NCI-H2081 (cell line): Measurements from ENCODE around the gene NKX2-1.
"Not testable (repeated sequence)": the region's sequence is repeated elsewhere in the genome, so short reads cannot be mapped to it uniquely, and the experiment has no call there.

Experiments
- DNase-seq, 2 experiments: peaks; one replicate each; lab custom pipeline; 2025; lab: John Stamatoyannopoulos, UW

The NKX2-1 gene

DNA sequence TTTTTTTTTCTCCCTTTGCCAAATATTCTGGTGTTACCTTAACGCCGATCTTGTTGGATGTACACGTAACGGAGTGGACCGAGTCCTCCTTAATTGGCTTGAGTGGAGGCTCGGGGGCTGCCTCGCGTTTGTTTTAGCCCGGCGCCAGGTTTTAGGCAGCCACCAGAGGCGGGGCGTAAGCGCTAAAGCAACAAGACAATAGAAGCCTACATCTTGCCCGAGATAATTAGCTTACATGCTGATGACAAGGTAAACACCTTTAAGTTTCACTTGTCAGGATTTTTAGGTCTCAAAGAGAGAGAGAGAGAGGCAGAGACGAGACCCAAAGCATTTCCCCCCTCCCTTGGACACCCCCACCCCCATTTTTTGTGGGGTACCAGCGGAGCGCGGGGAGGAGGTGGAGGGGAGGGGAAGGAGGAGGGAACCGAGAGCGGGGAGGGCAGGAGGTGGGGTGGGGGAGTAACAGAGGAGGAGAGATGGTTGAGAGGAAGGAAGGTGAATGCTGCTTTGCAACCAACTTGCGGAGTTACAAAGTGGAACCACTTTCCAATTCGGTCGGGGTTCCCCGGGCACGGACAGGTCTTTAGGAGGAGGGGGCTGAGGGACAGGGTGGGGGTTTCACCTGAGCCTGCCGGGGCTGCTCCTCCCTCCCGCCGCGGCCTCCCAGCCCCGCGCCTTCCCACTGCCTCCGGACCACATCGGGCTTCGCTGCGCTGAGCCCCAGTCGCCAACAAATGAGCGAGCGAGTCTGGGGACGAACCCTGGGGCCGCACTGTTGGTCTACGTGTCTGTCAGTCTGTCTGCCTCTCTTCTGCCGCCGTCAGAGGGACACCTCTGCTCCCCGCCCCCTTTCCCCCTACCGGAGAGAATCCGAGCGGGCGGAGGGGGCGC lies at the start of gene NKX2-1:
TSS of gene NKX2-1 (minus strand) at position 802 of the 891 bp plus-strand sequence. CDS start at position 699, 103 bp downstream.
- DNase-seq = peak; percentile 54 to 73

DNA sequence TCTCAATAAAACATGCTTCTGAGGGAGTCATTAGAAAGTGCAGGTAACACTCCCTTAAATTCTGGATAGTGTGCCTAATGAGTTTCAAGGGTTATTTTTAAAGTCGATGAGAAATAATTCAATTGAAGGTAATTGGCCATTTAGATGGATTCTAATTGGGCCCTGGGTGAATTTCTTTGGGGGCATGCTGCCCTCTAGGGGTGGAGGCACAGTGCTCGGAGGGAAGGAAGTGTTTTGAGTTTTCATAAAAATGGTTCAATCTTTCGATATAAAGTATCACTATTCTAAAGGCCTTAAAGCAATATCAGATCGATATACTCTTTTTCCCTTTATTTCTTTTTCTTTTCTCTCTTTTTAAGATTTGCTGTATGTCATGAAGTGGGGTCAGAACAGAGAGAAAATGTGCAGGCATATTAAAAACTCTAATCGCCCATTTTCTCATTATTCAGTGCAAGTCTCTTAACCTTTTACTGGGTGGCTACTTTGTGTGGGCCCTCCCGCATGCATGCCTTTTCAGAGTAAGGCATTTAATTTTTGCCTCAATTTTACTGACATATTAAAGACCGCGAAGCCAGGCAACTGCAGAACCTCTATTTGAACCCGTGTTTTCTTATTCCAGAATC lies 36.9 kb upstream of the NKX2-1 start:
- DNase-seq = peak; percentile 46 to 59

DNA sequence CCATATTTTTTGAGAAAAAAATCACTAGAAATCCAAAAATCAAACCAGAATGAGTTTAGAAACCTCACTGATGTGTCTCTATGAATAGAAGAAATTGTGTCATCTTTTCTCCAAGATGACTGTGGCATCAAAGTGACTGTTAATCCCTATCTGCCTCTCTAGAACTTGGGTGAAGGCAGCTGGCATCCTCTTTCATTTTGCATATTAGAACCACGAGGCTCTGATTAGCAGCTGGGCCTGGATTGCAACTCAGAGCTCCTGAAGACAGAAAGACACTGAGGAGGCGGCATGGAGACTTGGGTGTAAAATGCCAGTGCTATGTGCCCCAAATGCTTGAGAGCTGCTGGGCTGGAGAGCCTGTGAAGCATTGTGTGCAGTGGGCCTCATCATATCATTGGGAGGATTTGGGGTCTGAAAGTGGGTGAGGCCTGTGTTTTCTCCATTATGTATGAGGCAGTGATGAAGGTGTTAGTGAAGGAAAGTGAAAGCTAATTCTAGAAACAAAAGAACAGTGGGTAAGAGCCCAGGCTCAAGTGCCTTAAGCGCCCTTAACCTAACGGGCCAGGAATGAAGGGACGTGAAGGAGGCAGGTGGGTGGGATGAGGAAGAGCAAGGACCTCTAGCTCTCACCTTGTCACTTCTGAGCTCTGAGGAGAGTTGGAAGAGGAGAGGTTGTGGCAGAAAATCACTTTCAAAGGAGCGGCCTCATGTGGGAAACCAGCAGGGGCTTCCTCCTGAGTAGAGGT lies 36.1 kb upstream of the NKX2-1 start:
- DNase-seq = no peak

DNA sequence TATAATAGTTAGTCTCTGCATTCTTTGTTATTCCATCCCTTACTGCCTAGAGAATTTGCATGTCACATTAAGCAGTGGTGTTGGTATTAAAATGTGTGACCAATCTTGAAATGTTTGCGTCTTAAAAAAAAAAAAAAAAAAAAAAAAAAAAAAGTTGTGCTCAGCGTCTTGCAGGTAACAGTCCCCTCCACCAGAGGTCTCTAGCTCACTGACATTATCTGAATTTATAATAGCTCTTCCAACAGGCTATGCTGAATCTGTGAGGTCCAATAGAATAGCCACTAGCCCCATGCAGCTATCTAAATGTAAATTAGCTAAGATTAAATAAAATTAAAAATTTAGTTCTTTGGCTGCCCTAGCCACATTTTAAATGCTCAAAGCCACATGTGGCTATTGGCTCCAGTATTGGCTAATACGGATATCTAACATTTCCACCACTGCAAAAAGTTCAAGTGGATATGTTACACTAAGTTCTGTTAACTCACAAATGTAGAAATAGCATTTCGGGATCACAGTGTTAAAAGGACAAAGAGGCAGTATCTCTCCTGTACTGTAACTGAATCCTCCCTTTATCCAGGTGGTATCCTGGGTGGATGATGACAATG lies 33.7 kb upstream of the NKX2-1 start:
- DNase-seq = peak; percentile 18 to 62

DNA sequence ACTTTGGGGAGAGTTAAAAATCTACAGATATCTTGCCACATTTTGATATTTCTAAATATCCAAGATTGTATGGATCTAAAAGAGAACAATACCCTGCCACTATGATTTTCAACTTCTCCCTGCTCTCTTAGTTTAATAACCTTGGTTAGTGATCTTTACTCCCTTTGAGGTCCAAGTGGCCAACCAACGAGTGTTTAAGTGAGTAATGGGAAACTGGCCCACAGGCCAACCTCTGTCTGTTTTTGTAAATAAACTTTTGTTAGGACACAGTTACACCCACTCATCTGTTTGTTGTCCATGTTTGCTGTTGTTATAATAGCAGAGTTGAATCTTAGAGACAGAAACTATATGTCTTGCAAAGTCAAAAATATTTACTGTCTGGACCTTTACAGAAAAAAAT lies 30.9 kb upstream of the NKX2-1 start:
- DNase-seq = no peak

DNA sequence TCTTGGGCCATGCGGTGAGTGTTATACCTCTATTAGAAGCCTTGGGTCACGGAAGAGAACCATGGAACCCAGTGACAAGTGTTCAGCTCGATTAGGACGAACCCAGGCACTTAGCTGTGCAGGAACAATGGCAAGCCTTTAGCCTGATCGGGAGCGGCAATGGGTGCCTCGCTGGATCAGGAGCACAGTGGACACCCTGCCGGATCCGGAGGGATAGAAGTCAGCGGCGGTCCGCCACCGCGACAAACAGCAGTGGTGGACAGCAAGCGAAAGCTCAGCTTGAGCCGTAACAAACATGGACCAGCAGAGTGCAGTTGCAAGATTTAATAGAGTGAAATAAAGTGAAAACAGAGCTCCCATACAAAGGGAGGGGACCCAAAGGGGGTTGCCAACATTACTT lies 24.2 kb upstream of the NKX2-1 start:
- not testable (repeated sequence) for DNase-seq

DNA sequence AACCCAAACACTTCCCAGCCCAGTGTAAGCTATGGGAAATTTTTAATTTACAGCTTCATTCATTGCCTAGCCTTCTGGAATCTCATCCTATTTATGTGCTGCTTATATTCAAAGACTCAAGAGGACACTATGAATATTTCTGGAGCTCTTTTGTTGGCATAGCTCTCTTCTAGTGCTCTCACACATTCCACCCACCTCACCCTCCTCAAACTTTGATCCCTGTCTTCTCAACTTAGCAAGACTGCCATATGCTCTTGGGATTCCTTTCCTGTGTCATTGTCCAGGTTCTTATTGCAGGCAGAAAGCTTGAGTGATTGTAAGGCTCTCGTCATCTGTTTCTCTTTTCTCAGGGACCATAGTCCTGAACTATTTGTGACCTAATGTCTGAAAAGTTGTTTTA lies 18.0 kb upstream of the NKX2-1 start:
- DNase-seq = no peak

DNA sequence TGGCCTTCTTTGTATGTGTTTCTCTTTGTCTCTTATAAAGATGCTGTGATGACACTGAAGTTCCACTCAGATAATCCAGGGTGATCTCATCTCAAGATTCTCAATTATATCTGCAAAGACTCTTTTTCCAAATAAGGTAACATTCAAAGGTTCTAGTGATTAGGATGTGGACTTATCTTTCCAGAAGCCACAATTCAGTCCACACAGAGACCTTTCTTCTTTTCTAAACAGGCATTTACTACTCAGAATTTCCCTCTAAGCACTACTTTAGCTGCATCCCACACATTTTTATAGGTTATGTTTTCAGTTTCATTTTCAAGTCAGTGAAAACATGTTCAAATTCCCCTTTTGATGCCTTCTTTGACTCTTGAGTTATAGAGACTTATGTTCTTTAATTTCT lies 9.0 kb upstream of the NKX2-1 start:
- no peak for DNase-seq

DNA sequence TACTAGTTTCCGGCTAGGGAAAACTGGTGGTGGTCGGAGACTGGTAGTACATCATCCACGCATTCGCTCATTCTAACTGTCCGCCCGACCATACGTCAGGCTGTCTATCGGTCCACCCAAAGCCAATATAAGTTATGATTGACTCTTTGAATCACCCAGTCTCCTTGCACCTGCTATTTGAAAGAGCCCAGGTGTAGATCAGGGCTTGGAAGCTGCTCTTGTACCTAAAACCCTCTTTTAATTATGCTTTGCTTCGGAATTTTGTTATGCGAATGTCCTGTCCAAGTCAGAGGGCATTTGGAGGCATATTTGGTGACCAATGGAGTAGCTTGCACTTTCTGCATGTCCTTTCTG lies 5.7 kb upstream of the NKX2-1 start:
- DNase-seq = no peak

DNA sequence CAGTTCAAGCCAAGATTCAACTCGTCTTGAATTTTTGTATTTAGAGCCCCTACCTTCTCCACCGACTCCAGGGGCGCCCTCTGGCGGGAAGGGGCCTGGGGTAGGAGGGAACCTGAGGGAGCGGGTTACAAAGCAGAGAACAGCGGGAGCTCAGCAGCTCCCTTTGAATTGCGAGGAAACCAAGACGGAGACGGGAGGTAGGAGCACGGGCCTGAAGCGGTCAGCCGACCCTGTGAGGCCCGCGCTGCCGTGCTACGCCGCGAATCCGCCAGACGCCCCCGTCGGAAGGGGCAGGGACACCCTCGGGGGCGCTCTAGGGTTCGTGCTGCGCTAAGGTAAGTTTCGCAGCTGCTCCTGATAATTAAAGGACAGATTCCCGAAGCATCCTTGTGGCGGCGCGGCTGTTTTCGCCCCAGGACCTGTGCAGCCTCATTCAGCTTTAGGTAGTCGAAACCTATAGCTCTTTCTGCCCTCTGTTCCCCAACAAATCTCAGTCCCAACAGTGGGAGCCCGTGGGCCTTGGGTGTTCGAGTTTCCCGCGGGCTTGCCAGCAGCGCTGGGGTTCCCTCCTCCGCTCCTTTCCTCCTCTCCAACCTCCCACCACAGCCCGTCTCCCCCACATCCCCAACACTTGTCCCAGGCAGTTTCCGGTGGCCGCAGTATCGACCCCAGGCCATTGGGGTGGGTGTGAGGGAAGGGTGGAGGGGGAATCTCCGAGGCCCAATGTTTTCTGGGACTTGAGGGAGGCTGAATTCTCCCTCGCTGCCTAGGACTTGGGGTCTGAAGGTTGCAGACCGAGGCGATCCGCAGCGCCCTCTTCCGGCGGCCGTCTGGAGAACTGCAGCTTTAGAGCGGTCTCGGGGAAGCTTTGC lies 5.1 kb upstream of the NKX2-1 start:
- DNase-seq = peak; percentile 17 to 34

DNA sequence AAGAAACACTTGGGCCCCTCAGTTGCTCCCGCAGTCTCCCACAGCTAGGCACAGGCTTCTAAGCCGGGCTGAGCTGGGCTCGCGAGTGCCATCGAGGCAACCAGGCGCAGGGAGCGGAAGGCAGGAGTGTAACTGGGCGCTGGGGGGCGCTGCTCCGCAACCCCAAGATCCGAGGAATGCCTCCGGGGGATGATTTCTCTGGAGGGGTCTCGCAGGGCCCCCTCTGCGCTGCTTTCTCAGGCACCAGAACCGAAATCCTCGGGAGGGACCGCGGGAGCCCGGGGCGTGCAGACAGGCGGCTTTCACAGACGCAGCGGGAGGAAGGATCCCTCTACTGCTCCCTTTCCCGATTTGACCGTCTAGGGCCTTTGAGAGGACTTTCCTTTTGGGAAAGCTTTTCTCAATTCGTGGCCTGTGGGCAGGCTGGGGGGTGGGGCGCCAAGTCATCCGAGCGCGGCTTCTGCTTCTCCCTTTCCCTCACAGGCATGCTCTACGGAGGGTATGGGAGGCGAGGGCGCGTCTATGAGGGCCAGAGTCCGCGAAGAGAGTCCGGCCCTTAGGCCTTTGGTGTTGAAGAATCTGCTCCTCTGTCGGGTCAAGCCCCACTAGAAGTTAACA lies 4.3 kb upstream of the NKX2-1 start:
- no peak for DNase-seq

DNA sequence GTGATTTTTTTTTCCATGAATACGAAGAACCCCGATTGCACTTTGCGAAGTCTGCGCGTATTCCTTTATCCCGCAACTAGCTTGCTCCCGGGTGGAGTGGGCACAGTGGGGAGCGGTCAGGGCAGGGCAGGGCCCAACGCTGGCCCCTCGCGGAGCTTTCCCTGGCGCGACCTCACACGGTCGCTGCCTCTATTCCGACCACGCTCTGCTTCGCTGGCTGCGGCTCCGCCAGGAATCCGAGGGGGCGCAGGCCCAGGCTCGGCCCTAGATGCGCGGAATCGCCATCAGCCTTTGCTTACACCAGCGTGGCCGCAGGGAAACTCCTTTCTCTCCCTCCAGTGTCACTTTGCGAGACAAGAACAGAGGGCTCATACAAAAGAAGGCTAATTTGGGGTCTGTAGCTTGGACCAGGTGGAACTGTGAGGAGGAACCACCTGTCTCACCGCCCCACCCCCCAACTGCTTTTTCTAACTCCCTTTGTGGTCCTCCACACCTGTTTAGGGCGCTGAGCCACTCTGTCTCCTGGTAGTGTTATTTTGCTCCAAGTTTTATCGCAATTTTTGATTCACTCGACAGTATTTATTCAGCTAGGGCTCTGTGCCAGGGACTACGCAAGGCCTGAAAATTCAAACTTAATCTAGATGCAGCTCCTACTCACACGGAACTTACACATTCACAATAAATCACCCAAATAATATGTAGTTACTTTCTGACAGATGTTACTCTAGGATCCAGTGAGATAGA lies 3.1 kb upstream of the NKX2-1 start:
- DNase-seq = no peak

DNA sequence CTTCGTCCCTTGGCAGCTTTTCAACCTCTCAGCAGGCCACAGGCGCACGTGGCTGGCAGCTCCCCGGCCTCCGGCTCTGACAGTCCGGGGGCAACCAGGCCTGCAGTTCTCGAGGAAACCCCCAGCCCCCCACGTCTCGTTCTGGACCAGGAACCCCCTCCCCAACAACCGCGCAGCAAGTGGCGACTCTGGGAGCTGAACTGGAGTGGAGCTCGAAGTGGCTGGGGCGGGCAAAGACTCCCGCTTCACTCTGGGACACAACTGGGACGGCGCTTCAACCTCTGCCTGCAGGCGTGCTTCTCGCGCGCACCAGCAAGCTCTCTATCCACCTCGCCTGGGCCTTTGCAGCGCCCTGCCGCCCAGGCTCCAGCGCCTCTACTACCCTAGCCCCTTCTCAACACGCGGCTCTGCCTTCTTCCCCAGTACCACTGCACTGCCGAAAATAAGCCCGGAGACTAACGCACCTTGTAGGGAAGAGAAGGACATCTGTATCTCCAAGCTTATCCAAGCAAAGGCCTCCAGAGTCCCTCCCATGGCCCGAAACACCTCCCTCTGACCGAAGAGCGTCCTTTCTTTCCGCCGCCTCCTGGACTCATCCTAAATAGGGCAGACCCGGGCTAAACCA lies 2.4 kb upstream of the NKX2-1 start:
- no peak for DNase-seq

DNA sequence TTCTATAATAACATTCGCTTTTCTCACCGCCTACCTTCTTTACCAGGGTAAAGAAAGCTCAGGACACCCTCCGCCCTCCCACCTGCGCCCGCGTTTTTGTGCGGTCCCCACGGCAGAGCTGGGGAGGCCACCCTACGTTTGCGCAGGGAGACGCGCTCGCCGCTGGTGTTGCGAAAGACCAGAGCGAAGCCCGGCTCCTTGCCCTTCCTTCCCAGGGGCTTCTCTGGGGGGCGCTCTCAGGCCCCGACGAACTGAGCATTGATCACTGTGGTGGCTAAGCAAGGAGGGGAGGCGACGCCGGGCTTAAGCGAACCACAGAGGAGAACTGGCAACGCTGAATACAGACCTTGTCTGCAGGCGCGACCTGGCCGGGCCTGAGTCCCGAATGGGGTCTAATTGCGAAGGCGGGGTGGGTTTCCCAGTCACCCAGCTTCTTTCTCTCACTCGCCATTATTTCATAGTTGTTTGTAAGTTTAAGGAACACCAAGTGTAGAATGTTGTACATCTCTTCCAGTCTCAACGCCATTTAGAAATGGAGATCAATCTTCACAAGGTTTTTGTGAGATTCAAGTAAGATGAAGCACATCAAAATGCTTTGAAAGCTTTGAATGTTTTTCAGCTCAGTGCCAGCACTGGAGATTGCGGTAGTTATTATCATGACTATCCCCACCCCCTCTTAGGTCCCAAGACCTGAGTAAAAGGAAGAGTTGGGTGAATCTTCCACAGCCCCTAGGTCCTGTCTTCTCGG lies 1.7 kb upstream of the NKX2-1 start:
- no peak for DNase-seq

DNA sequence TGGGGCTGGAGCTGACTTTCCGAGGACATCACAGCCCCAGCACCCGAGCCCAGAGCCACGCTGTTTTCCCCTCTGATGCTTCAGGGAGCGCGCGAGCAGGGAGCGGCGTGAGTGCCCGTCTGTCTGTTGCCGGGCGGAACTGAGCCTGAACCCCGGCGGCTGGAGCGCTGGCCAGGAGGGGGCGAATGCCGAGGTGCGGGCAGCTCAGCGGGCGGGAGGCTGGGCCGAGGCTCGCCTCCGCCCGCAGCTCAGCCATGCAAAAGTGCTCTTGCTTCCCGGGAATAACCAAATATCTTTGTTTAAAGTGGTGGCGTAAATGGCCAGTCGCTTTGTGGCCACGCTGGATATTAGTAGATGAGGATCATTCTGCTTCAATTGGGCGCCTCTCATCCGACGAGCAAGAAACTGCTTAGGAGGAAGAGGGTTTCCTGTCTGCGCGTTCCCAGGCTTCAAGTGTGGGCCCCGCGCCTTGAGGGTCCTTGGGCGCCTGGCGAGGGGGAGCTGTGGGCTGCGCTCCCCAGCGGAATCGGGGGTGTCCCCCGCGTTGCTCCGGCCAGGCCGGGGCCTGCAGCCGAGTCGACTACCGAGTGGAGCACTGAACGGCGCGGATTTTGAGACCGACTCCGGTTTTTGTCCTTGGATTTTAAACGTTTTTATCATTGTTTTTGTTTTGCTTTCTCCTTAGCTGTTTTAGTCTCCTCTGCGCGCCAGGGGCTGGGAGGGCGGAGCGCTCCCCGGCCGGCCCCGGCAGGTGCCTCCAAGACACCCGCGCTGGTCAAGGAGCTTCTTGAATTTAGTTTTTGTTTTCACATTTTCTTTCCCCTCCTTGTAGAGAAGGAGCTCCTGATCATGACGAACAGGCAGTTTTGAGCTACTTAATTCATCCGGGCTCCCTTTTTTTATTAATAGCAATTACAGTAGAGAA lies 831 bp upstream of the NKX2-1 start:
- DNase-seq = peak; percentile 53 to 70

DNA sequence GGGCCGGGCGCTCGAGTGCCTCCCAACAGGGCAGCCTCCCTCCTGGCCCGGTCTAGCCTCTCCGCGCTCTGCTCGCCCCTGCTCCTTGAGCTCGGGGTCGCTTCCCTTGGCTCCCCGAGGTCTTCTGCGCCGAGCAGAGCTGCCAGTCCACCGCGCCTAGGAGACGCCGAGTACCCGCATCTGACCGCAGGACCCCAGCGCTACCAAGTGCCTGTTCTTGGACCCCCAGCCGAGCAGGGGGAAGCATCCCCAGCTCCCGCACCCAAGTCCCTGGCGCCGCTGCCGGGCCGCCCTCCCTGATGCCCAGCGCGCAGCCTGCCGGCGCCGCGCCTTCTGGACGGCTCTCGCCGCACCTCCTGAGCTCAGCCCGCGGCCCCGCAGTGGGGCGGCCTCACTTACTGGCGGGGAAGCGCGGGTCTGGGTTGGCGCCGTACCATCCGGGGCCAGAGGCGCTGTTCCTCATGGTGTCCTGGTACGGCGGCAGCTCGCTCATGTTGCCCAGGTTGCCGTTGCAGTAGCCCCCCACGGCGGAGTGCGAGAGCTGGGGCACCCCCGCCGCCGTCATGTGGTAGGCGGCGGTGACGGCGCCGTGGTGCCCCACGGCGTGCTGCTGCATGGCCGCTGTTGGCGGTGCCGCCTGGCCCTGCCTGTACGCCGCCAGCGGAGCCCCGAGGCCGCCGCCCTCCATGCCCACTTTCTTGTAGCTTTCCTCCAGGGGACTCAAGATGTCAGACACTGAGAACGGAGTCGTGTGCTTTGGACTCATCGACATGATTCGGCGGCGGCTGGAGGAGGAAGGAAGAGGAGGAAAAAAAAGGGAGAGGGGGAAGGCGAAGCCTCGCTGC lies 1.2 kb downstream of the NKX2-1 start:
- DNase-seq = peak in 1 of 2 experiments; percentile 59

DNA sequence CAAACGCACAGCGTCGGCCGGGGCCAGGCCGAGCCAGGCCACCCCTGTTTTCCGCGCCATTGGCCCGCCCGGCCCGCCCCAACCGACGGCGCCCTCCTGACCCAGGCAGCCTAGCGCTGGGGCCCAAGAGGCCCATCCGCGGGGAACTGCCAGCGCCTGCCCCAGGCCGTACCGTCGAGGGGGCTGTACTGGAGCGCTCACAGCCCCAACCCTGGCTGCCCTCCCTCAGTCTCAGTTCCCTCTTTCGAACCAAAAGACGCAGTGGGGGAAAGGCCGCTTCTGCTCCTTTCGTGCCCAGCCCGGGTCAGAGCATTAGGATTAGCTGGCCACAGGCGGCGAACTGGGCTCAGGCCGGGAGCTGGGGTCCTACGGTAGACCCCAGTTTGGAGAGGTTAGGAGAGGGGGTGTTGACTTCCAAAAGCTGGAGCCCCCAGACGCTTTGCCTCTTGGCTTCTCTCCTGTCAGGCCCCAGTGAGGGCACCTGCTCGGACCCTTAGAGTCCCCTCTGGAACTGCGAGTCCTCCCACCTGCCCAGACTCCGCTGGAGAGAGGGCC lies 1.9 kb downstream of the NKX2-1 start:
- no peak for DNase-seq
